ENCODE measurements around the gene KCNJ11.
"Not testable (repeated sequence)": the region's sequence is repeated elsewhere in the genome, so short reads cannot be mapped to it uniquely, and the experiment has no call there.

KCNJ11 gene

GRCh38 chr11:17388609-17389210 is at the start of gene KCNJ11:
Gene KCNJ11, minus strand, starts transcription at chr11:17388659. Its CDS starts 568 bp downstream, at chr11:17388091.
- DNase-seq (ENCODE audit: low read depth) = no peak

DNA sequence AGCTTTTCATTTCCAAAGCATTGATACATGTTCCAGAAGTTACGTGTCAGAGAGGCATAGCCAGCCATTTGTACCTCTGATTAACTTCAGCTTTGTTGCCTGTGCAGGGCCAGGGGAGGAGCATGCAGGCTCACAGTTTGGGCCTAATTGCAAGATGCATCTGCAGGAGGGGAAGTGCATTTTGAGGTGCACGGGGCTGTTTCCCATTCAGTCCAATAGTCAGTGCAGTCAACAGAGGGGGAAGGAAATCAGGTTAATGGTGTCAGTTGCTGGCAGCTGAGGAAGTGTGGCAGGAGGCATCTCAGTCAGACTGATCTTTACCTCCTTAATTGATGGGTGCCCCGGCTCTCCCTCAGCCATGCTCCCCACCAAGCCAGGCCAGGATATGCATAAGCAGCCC is 48.9 kb upstream of the KCNJ11 start:
- DNase-seq (ENCODE audit: low read depth) = no peak

GRCh38 chr11:17434108-17434507 is 45.6 kb upstream of the KCNJ11 start:
- no peak for DNase-seq (ENCODE audit: low read depth)

GRCh38 chr11:17432002-17432401 is 43.5 kb upstream of the KCNJ11 start:
- DNase-seq (ENCODE audit: low read depth) = no peak

DNA sequence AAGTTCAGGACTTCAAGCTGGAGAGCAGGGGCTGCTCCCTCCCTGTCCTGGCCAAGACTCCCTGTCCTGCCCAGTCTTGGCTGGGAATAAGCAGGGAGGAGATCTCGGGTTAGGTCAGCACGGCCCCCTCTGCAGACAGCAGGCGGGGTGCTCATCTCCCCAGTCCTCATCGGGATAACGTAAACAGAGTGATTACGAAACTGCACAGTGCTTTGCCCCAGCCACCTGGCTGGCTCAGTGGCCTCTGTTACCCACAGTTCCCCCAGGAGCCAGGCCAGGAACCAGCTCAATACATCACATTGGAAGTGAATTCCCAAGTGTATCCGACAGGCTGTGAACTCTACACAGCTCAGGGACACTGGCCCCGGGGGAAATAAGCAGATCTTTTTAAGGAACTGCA is 42.7 kb upstream of the KCNJ11 start:
- DNase-seq (ENCODE audit: low read depth) = no peak

- DNase-seq (ENCODE audit: low read depth) = no peak
These were observed 42.2 kb upstream of the KCNJ11 start for GRCh38 chr11:17430616-17431015.

- DNase-seq (ENCODE audit: low read depth) = no peak
These were observed 40.5 kb upstream of the KCNJ11 start for GRCh38 chr11:17428925-17429324.

DNA sequence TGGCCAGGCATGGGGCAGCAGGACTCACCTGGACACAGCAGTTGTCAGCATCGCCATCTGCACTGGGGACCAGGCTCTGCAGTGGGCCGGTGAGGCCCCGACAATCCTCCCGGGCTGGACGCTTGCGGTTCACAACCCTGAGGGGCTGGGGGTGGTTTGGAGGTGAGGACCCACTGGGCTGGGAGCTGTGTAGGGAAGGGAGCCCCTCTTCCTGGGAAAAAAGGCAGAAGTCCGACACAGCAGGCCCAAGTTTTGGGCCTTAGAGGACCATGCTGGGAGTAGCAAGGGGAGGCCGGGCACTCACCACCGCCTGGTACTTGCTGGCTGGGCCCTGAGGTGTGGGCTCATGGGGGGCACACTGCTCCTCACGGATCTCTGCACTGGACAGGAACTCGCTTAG is 39.8 kb upstream of the KCNJ11 start:
- no peak for DNase-seq (ENCODE audit: low read depth)

- not testable (repeated sequence) for DNase-seq (ENCODE audit: low read depth)
These were observed 37.8 kb upstream of the KCNJ11 start for GRCh38 chr11:17426233-17426632.

GRCh38 chr11:17423533-17424310 is 35.3 kb upstream of the KCNJ11 start:
- DNase-seq (ENCODE audit: low read depth) = no peak

GRCh38 chr11:17421781-17422180 is 33.3 kb upstream of the KCNJ11 start:
- DNase-seq (ENCODE audit: low read depth) = no peak

GRCh38 chr11:17418444-17419081 is 30.1 kb upstream of the KCNJ11 start:
- no peak for DNase-seq (ENCODE audit: low read depth)

GRCh38 chr11:17416492-17416891 is 28.0 kb upstream of the KCNJ11 start:
- DNase-seq (ENCODE audit: low read depth) = no peak

DNA sequence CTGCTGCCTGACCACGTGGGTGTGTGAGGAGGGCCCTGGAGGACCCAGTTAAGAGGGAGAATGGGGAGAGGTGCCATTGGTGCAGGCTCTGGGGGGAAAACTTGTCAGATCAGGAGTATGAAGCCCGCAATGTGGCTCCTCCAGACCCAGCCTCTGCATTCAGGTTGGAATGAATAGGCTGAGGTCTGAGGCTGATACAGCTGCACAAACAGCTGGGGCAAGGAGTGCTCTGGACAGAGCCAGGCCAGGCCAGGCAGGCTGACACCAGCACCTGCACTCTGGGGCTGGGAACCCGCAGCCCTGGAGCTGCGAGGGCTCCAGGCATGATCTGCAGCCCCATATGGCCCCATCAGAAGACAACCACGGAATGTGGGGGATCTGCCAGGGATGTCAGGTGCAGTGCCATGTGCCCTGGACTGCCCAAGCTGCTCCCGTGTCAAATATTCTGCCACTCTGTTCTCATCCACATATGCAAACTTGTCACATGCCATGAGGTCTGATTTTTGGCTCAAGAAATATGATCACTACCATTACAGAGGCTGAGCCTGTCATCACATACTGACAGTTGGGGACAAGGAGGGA is 27.2 kb upstream of the KCNJ11 start:
- DNase-seq (ENCODE audit: low read depth) = no peak

DNA sequence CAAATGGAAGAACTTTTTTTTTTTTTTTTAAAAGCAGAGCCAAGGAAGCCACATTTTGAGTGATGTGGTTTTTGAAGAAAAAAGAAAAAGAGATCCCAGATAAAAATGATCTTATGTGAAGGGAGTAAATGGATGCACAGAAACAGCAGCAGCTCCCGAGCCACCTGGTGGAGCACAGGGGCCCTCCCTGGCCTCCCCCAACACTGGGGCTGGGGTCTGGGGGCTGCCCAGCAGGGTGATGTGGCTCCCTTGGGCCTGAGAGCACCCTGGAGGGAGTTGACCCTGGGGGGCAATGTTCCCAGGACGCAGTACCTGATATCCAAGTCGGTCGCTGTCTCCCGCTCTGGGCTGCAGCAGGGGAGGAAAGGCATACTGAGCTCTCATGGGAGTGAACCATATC is 26.5 kb upstream of the KCNJ11 start:
- no peak for DNase-seq (ENCODE audit: low read depth)

GRCh38 chr11:17414317-17414737 is 25.9 kb upstream of the KCNJ11 start:
- DNase-seq (ENCODE audit: low read depth) = no peak

GRCh38 chr11:17413414-17414316 is 25.2 kb upstream of the KCNJ11 start:
- no peak for DNase-seq (ENCODE audit: low read depth)

GRCh38 chr11:17412488-17413180 is 24.2 kb upstream of the KCNJ11 start:
- DNase-seq (ENCODE audit: low read depth) = no peak

- DNase-seq (ENCODE audit: low read depth) = no peak
These were observed 23.0 kb upstream of the KCNJ11 start for GRCh38 chr11:17411418-17411817.

DNA sequence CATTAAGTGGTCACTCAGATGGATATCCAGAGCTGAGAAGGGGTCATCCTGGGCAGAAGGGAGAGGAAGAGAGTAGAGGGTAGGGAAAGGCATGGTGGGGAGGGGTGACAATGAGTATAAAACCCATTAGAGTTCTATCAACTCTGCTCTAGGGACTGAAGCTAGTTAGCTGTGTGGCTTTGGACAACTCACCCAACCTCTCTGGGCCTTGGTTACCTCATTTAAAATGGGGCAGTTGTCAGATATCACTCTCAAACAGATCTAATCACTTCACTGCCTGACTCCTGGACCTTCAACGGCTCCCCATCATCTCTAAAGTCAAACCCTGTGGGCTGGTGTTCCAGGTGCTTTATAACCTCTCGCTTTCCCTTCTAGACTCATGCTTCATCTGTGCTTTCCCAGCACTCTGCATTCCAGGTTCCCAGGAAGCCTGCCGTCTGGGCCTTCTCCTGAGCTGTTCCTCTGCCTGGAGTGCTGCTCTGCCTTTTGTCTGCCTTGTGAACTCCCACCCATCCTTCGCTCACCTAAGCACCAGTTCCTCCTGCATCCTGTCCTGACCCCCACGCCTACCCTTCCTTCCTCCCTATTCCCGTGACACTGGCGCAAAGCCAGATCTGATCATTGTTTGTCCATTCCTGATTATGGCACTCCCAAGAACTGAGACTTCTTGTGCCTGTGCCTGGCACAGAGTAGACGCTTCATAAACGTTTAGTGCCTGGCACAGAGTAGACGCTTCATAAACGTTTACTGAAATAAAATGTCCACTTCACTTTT is 22.3 kb upstream of the KCNJ11 start:
- DNase-seq (ENCODE audit: low read depth) = no peak

Data from HS-5 (cell line).